COLO668 (cell line): ENCODE results near the gene OXSR1.
A peak's percentile ranks its signal among the peaks of the same experiment; 100 is the strongest.
"Not testable (repeated sequence)": the region's sequence is repeated elsewhere in the genome, so short reads cannot be mapped to it uniquely, and the experiment has no call there.

ENCODE experiments used
- DNase-seq: peaks from one replicate; lab custom pipeline; 2025; ENCODE audit not compliant: unreplicated experiment; lab: John Stamatoyannopoulos, UW

OXSR1 gene

GRCh38 chr3:38163841-38164642, 1.3 kb upstream of the OXSR1 start:
- no peak for DNase-seq

GRCh38 chr3:38164643-38164951, 740 bp upstream of the OXSR1 start:
- DNase-seq: no peak

- DNase-seq: peak; percentile 65
These were observed 518 bp downstream of the OXSR1 start for GRCh38 chr3:38165722-38166387.

DNA sequence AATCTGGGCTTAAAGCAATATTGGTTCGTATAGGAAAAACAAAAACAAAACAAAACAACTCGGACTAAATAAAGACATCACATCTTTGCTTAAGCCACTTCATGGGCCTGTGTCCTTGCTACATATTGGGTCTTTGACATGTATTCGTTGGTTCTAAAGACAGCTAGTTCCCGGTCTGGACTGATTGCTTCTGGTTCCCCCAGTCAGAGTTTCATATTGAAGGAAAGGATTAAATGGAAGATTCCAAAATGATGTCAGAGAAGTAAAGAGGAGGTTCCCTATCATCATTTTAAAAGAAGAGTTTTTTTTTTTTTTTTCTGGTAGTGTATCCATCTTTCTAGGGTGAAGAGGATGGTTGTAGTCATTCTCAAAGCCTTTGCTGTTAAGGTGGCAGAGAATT, 2.3 kb downstream of the OXSR1 start:
- DNase-seq: no peak

DNA sequence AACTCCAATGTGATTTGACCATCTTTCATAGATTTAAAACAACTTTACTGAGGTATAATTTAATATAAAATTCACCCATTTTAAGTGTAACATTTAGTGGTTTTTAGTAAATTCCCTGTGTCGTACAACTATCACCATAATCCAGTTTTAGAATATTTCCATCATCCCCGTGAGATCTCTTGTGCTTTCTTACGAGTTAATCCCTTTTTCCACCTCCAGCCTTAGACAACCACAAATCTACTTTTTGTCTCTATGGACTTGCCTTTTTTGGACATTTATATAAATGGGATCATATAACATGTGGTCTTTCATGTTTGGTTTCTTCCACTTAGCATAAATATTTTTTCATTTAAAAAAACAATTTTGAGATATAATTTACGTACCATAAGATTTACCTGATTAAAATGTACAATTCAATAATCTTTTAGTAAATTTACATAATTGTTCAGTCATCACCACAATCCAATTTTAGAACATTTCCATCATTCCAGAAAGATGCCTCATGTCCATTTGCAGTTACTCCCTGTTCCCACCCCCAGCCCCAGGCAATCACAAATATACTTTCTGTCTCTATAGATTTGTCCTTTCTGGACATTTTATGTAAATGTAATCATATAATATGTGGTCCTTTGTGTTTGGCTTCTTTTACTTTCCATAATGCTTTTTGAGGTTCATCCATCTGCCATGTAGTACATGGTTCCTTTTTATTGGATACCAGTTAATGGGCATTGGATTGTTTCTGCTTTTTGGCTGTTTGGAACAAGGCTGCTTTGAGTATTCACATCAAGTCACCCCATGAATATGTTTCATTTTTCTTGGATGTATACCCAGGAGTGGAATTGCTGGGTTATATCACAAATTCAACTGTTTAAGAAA, 3.1 kb downstream of the OXSR1 start:
- no peak for DNase-seq

- no peak for DNase-seq
These were observed 3.6 kb downstream of the OXSR1 start for GRCh38 chr3:38169027-38169317.

GRCh38 chr3:38170722-38171121, 5.4 kb downstream of the OXSR1 start:
- DNase-seq: no peak

GRCh38 chr3:38171622-38172021, 6.3 kb downstream of the OXSR1 start:
- DNase-seq: no peak

DNA sequence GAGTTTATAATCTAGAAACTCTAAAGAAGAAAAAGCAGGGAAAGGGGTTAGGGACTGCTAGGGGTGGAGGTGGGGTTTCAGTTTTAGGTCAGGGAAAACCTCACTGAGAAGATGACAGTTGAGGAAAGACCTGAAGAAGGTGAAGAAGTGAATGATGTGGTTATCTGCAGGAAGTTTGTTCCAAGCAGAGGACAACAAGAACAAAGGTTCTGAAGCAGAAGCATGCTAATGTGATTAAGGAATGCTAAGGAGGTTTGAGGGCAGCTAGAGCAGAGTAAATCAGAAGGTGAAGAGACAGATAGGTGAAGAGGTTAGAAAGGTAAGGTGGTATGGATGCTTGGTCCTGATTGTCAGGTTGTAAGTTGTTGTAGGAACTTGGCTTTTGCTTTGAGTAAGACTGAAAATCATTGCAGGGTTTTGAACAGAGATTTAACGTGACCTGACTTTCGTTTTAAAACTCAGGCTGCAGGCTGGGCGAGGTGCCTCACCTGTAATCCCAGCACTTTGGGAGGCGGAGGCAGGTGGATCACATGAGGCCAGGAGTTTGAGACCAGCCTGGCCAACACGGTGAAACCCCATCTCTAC, 8.6 kb downstream of the OXSR1 start:
- no peak for DNase-seq

- DNase-seq: no peak
These were observed 11.8 kb downstream of the OXSR1 start for GRCh38 chr3:38177181-38177580.

DNA sequence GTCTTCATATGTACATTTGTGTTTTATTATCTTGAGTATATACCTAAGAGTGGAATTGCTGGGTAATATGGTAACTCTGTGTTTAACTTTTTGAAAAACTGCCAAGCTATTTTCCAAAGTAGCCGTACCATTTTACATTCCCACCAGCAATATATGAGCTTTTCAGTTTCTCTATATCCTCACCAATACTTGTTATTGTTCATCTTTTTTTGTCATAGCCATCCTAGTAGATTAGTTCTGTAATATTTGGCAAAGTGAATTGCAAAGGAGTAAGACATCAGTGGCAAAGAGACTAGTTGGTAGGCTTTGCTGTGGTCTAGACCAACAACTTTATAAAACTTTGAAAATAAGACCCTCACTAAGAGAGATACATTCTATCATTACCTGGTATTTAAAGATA, 21.4 kb downstream of the OXSR1 start:
- no peak for DNase-seq

- no peak for DNase-seq
These were observed 25.1 kb downstream of the OXSR1 start for GRCh38 chr3:38190481-38190881.

DNA sequence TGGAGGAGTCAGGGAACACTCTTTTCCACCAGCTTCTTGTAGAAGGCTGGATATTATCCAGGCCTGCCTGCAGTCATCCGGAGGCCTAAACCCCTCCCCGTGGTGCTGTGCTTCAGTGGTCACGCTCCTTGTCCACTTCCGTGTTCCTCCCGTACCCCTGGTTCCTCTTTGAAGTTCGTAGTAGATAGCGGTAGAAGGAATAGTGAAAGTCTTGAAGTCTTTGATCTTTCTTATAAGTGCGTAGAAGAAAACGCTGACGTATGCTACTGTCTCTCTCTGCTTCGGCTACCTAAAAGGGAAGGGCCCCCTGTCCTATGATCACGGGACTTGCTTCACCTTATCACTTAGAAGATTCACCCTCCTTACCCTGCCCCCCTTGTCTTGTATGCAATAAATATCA, 37.6 kb downstream of the OXSR1 start:
- not testable (repeated sequence) for DNase-seq

GRCh38 chr3:38203690-38204089, 38.4 kb downstream of the OXSR1 start:
- no peak for DNase-seq

DNA sequence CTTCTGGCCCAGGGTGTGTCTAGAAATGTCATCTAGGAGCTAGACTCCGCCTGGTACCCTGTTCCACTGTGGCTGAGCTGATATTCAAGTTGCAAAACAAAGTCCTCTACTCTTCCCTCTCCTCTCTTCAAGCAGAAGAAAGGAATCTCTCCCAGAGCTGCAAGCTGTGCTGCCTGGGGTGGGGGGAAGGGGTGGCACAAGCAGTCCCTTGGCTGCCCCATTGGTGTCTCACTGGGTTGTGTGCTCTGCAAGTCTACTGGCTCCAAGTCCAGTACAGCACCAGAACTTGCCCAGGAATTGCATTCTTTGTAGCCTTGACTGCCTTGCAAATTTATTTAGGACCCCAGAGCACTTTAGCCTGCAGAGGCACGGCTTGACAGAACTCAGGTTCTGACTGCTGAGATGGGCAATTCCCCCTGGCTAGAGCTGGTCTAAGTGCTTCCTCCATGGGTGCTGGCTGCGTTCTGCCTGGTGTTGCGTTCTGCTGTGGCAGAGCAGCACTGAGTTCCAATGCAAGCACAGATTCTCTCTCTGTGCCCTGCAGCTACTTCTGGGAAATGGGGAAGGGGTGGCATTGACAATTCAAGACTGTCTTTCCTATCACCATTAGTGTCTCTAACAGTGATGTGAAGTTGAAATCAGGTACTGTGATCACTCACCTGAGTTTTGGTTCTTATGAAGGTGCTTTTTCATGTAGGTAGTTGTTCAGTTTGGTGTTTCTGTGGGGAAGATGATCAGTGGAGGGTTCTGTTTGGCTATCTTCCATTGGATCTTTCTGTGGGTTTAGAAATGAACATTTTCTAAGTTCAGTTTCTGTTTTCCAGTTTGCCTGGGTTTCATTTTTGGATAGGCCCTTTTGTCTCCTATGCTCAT, 39.5 kb downstream of the OXSR1 start:
- no peak for DNase-seq

GRCh38 chr3:38205472-38205805, 40.1 kb downstream of the OXSR1 start:
- DNase-seq: no peak

DNA sequence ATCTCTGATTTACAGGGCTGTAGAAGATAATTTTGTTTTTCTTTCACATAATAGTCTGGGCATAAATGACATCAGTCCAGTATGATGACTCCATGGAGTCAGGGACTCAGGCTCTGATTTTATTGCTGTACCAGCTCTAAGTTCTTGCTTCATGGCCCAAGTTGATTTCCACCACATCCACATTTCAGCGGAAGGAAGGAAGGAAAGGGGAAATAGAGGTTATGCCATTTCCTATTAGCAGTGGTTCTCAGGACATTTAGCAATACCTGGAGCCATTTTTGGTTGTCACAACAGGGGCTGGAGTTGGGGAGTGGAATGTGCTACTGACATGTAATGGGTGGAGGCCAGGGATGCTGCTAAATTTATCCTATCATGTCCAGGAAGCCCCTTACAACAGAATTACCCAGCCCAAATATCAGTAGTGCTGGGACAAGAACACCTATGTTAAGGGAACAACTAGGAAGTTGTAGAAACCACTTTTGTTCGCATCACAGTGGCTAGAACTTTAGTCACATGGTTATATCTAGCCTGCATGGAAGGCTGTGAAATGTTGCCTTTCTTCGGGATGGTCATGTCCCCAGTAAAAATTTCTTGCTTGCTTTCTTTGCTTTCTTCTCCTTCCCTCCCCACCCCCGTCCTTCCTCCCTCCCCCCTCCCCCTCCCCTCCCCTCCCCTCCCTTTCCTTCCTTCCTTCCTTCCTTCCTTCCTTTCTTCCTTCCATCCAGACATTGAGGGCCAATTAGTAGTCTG, 42.1 kb downstream of the OXSR1 start:
- no peak for DNase-seq

DNA sequence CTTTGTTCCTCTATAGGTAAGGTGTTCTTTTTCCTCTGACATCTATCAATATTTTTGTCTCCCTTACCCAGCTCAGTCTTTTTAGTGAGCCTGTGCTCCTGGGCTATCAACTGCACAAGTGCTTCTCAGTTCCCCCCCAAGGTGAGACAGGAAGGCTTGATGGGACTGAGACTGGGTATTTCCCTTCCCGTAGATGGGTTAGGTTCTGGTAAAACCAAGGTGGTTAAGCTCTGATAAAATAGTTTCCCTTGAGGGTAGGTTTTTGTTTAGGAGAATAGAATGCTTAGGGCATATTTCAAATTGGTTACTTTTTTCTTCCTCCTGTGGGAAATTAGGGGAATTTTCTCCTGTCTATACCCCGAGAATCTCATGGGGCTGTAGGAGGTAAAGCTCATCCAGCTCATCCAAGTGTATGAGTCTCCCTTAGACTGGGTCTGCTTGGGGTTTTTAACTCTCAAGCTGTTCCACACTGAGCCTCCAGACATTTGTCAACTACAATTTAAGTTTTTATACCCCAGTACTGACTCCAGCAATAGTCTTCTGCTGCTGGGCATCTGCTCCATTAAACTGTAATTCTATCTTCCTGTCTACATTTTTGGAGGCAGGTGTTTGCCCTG, 44.9 kb downstream of the OXSR1 start:
- DNase-seq: no peak

DNA sequence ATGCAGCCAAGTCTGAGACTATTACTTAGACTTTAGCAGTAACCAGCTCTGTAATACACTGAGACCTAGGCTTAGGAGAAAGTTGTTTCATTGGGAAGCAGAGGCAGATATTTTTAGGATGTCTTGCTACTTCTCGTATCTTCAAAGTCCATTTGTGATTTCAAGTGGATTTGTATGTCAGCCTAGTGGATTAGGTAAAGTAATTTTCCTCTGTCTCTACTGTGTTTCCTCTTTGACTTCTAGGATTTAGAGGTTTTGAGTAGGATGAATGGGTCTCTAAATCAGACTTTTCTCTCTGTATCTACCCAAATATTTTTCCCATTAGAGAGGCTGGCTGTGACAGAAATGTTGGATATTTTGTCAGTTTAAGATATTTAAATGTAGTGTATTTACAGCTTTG, 46.8 kb downstream of the OXSR1 start:
- DNase-seq: no peak

- DNase-seq: no peak
These were observed 49.2 kb downstream of the OXSR1 start for GRCh38 chr3:38214560-38214959.
